GM19372 (cell line): Measurements from ENCODE around the gene NCKAP1.

Experiments used
- ATAC-seq: cut with Tn5 transposase; IDR thresholded peaks from one replicate; pipeline ENCODE4 v1.9.1; 2021; ENCODE audit warnings: mild to moderate bottlenecking, low read depth, moderate library complexity; ENCODE audit not compliant: unreplicated experiment

The NCKAP1 gene

DNA sequence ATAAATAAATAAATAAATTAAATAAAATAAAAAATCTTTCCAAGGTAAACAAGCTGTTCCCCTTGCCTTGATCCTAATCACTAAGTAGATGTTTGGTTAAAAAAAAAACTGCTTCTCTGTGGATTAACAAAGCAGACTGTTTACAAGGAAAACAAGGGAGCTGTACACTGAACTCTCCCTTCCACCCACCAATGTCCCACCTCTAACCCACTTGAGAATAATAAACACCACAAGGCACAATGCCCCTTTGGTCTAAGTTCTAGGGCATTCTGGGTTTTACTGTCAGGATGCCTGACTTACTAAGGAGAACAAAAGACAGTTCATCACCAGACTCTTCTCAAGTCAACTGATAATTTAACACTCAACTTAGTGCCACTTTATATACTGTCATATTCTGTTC lies 83.5 kb downstream of the NCKAP1 start:
- no peak for ATAC-seq

DNA sequence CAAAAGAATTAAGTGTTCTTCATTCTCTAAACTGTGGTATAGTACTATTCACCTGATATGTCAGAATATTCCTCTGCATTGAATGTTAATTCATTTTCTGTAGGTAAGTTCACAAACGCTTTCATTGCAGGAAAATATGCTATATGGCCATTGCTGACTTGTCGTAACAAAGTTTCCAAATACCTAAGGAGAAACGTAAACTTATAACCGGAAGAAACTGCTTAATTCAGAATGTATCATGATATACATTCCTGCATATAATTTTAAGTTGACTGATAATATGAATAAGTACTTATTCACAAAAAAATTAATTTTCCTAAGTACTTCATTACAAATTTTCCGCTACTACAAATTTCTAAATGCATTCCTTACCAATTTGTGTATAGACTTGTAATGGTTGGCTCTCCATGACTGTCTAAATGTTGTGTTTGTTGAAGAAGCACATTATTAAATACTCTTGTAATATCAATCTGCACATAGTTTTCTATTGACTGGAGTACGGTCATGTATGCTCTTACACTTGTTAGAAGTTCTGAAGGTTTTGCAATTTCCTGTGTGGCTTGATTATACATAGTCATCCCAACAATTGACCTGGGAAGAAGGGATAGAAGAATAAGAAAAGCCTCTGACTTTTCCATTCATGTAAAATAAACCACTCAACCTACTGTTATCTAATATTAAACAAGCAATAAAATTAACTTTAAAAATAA lies 85.4 kb downstream of the NCKAP1 start:
- ATAC-seq, result no peak

DNA sequence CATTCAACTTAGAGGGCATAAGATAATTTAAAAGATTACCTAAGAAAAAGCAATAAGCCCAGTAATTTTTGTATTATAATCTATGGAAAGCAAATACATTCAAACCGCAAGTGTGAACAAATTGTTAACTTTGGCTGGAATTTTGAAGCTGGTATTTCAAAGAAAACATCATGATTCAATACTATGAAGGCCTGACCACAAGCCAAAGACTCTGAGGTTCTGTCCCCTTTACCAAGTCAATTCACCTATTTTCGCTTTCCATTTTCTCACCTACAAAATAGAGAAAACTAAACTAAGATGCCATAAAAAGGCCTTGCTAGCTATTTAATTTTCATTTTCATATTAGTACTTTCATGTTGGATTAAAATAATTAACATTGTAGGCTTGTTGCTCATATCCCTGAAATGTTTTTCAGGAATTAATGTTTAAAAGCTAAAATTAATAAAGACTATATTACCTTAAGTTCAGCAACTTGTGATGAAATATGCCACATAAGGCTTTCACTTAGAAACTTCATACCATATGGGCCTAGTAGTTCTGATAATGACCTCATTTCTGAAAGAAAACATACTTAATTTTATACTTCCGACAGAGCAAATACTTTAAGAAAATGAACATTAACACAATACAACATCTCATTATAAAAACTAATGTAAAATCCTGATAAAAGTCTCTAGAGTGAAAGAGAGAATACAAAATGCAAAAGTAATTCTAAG lies 86.2 kb downstream of the NCKAP1 start:
- ATAC-seq, result no peak

DNA sequence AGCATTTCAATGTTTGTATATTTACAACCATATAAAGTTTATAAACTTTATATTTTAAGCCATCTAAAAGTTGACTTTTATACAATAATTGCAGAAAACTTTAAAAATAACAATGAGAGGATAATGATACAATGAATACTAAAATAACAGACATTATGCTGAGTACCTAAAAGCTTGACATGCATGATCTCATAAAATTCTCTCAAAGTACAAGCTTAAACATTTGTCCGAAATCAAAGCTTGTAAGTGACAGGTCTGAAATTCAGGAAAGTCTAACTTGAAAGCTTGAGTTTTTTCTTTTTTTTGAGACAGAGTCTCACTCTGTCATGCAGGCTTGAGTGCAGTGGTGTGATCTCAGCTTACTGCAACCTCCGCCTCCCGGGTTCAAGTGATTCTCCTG lies 87.7 kb downstream of the NCKAP1 start:
- ATAC-seq, result no peak

DNA sequence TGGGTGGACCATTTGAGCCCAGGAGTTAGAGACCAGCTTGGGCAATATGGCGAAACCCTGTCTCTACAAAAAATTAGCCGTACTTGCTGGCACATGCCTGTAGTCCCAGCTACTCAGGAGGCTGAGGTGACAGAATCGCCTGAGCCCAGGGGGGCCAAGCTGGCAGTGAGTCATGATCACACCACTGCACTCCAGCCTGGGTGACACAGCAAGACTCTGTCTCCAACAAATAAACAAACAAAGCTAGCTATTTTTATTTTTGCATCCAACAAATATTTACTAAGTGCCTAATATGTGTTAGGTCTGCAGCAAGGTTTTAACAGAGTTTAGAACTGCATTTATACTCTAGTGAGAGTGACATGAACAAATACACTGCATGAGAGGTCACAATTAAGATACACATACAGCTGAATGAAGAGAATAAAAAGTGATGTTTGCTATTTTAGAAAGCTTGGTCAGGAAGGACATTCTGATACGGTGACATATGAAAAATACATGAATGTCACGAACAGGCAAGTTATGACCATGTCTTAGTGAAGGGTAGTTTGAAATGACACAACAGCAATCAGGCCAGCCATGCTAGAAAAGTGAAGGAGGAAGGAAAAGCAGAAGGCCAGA lies 88.6 kb downstream of the NCKAP1 start:
- ATAC-seq, result no peak

DNA sequence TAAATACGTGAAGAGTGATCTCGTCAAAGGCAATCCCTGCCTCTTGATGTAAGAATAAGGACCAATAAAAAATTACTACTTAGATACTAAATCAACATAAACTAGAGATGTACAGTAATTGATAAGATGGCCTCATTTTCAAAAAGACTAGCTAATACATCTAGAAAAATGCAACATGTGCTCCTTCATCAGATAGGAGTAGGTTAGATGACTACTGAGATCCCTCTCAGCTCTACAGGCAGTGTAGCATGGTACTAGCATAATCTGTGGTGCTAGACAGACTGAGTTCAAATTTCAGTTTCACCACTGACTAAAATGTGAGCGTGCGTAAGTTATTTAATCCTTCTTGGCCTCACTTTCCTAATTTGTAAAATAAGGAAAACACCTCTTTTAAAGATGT lies 89.2 kb downstream of the NCKAP1 start:
- ATAC-seq, result no peak

DNA sequence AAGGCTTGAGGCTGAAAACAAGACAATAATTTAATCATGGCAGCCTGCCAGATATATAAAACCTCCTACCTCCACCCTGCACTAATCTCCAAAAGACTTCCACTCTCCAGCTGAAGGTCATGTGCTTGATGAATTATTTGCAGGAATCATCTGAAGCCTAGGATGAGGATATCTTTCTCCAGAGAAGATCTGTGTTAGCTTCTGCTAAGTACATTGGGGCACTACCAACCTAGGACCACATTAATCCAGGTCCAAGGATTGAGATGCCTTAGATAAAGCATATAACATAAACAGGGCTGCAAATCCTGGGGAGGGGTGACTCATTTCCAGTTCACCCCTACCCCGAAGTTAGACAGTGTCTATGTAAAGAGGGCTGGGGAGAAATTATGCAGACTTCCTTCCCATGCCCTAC lies 91.3 kb downstream of the NCKAP1 start:
- no peak for ATAC-seq

DNA sequence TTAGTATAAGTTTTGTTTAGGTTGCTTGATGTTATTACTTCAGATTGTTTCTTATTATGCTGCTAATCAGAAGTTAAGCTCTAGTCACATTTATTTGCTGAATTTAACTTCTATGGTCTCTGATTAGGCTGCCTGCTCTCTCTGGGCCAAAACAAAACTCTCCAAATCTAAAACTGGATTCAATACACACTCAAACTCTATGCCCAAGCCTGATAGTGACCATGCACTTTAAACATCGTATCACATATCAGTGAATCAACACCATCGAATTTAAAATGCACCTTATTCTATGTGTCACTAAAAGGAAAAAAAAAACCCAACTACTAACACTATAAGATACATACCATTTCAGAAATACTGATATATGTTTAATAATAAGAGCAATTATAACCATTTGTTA lies 94.9 kb downstream of the NCKAP1 start:
- no peak for ATAC-seq

DNA sequence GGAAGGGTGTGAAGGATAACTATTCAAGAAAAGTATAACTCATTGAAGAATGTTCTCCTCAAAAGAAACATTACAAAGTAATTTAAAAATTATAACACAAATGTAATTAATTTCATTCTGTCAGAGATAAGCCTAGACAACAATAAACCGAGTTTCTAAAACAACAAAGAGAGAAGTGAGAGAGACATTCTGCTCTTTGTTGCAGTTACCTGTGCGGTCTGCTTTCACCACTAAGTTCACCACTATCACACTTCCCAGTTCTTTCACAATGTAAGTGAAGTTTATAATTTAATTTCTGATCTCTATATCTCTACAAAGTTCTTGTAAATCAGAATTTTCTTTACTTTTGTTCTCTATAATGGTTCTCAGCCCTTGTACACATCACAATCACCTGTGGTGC lies 95.5 kb downstream of the NCKAP1 start:
- no peak for ATAC-seq

DNA sequence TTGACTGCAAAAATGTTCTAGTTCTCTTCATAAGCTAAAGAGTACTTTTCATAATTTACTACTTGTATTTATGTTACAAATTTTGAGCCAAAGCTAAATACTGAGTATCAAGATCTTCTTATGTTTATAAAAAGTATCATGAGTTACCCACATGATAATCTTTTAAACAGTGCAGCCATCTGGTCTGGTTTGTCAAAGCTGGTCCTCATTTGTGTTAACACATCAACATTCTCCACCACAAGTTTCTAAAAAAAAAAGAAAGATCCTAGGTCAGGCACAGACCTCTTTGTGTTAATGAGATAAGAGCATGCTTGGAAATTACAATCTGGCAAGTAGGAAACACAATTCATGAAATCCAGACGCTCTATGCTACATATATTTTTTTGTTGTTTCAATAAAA lies 96.3 kb downstream of the NCKAP1 start:
- ATAC-seq, result no peak

DNA sequence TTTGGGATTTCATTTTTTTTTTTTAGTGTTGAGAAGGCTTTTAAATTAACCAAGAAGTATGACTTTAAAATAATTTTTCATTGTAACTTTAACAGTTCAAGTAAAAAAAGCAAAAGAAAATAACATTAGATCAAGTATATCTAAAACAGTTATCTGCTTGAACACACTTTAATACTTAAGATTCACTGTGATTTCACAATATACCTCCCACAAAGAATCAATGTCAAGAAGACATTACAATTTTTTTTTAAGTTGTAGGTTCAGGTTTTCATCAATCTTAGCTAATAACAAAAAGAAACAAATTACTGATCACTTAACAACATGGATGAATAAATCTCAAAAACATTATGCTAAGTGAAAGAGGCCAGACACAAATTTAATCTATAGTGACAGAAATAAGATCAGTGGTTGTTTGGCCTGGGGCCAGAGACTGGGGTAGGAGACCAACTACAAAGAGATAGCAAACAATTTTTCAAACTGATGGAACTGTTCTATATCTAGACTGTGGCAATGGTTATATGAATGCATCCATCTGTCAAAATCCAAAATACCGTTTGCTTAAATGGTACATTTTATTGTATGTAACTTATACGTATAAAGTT lies 97.0 kb downstream of the NCKAP1 start:
- ATAC-seq, result no peak

DNA sequence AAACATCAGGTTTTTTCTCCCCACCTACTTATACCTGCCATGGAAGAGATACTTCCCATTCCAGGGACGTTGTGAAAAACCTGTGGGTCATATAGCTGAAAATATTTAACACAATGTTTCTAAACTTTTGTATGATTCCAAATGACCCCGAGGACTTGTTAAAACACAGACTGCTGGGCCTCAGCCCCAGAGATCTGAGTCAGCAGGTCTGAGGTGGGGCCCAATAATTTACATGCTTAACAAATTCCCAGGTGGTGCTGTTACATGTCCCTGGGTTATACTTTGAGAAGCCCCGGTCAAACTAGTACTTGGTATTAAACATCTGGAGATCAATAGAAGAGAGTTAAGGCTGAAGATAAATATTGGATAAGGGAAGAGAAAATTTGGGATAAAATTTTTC lies 100.4 kb downstream of the NCKAP1 start:
- no peak for ATAC-seq

DNA sequence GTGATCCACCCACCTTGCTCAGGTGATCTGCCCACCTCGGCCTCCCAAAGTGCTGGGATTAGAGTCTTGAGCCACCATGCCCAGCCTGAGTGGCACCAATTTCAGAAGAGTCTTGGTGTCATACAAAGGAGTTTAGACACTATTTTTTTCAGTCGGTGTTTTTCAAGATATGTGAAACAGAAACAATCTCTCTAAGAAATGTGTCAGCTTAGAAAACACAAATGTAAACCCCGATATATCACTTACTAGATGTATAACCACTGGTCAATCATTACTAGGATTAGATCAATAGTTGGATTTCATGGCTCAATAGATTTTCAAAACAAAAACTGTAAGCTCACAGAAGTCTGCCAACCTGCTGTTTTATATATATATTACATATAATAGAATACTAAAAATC lies 104.6 kb downstream of the NCKAP1 start:
- ATAC-seq, result no peak

DNA sequence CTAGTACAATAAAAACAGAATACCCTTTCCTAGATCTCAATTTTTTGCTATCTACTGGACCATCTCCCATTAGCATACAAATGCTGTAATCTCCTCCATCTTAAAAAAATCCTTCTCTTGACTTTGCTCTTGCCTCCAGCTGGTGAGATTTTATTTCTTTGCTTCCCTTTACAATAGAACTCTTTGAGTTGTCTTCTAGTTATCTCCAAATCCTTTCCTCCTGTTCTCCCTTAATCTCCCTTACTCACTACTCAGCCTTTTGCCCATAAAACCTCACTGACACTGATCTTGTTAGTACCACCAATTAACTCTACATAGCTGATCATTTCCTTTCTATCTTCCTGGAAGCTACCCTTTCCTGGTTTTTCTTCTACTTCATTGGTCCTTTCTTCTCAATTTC lies 108.3 kb downstream of the NCKAP1 start:
- no peak for ATAC-seq

DNA sequence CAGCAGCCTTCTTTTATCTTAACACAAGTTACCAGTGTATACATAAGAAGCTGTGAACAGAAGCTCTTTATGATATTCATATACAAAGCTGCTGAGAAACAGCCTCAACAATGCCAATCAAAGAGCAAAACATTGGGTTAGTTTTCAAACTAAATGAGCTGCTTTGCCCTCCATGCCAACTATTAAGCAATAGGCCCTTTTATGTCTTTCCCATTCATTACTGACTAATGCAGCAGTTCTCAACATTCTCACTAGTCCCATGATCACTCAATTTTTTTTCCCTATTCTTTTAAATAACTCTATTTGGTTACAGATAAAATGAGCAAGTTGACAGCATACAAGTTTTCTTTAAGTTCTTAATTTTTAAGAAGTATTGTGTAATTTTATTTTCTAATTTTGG lies 114.0 kb downstream of the NCKAP1 start:
- ATAC-seq, result no peak

DNA sequence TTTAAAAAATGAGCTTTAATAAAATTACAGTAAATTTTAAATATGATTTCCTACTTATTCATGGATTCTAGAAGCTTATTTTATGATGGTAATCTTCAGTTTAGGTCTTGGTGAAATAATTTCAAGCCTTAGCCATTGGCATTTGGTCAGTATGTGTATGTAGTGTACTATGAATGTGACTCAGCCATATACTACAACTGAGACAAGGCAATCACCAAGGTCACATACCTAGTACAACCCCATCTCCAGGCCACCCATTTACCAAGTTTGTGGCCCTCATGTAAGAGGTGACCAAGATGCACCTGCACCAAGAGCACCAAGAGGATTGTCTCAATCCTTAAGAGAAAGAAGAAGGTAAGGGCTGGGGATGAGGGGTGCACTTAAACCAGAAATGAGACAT lies 117.0 kb downstream of the NCKAP1 start:
- ATAC-seq, result no peak

DNA sequence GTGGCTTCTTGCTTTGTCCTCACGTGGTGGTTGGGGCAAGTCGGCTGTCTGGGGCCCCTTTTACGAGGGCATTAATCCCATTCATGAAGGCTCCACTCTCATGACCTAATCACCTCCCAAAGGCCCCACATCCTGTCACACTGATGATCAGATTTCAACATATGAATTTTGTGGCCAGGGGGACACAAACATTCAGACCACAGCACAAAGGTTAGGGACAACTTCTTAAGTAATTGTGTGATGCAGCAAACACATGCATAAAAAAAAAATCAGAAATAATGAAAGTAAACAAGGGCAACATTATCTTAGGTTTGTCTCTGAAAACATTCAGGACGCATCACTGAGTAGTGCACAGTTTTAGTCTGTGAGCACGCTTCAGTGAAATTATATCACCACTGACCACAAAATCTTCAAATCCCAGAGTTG lies 117.6 kb downstream of the NCKAP1 start:
- no peak for ATAC-seq

DNA sequence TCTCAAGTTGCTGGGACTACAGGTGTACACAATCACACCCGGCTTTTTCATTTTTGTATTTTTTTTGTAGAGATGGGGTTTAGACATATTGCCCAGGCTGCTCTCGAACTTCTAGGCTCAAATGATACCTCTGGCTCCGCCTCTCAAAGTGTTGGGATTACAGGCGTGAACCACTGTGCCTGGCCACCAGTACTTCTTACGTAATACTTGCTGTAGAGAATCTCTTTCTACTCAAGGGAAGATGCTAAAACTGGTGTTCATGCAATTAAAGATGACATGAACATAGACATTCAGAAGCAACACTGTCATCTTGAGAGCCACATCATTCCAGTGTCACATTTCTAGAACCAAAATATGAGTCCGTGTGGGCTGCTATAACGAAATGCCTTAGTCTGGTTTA lies 118.2 kb downstream of the NCKAP1 start:
- ATAC-seq, result no peak

DNA sequence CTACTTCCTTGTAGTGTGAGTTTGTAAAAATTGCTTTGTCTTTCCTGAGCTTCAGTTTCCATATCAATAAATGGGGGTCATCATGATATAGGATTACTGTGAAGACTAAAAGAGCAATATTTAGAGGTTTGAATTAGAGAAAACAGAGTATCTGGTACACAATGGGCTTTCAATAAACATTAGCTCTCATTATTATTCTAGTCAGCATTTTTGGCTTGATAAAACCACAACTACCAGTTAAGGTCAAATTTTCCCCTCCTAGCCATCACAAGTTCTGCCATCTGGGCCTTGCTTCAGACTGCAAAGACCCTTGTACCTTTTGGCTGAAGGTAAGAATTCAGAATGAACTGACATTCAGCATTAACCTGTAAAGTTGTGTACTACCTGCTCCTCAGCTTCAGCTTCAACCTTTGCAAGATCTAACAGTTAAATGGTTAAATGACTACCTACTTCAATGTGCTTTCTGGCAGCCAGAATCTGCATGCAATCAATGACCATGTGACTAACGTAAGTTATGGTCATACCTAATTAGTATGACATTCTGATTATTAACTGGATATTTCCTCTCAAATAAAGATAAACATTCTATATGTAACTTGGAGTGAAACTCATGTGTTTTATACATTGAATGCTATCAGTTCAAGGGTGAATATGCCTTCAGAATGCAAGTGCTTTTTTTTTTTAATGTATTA lies 119.2 kb downstream of the NCKAP1 start:
- ATAC-seq, result no peak

DNA sequence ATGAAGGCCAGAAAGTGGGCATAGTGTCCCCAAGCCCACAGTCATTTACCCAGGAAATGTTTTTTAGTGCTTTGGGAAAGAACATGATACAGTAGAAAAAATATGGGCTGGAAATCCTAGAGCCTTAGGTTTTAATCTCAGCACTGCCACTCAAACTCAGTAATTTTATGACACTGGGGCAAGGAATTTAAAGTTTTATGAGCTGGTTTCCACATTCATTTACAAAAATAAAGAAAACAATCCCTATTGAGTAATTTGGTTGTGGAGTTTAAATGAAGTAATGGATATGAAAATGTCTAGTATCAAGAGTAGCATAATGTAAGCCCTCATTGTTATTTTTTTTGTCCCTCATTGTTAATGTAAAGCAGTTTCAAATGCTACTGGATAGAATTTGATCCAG lies 120.3 kb downstream of the NCKAP1 start:
- no peak for ATAC-seq

DNA sequence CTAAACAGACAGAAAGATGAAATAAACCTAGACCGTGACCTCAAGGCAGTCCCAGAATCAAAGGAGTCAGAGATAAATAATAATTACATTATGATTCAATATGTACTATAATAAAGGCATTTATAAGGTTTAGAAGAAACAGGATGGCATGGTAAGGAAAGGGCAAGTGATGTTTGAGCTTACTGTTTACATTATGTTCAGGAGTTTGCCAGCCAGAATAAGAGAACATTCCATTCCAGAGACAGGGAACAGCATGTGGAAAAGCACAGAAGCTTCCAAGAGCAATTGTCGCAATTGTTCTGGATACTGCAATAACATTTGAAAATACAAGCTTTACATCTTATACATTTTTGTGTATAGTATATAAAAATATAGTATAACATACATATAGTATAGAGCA lies 121.8 kb downstream of the NCKAP1 start:
- no peak for ATAC-seq
